Thyroid gland (tissue), 4 donors: ENCODE results near the gene IWS1. TPM values are rescaled to one million over a fixed set of nuclear protein-coding genes. Genes with fewer than 3 reads are reported as not detected.
A peak's percentile ranks its signal among the peaks of the same experiment; 100 is the strongest.

Source experiments
- DNase-seq, 2 donors: peaks; one replicate each; pipeline ENCODE4 v3.0.0-alpha.2; 2019
- H3K27ac ChIP-seq, 3 donors: fragments of 200-600 bp; sonication (generic); 1 replicate in 2 of 3; 2 replicates in 1 of 3; pipeline ENCODE4 v1.5.1; 2016 to 2019; ENCODE audit warnings: mild to moderate bottlenecking in 1 of 3, moderate library complexity in 1 of 3
- H3K27me3 ChIP-seq: fragments of 200-600 bp; sonication (generic); one replicate; pipeline ENCODE4 v1.5.1; 2019
- H3K36me3 ChIP-seq, 2 donors: fragments of 200-600 bp; sonication (generic); one replicate each; pipeline ENCODE4 v1.5.1; 2016 to 2019
- H3K4me1 ChIP-seq, 2 donors: fragments of 200-600 bp; sonication (generic); one replicate each; pipeline ENCODE4 v1.5.1; 2017 to 2019
- H3K4me3 ChIP-seq, 3 donors: fragments of 200-600 bp; sonication (generic); replicated peaks in 1 of 3; 1 replicate in 2 of 3; 2 replicates in 1 of 3; pipeline ENCODE4 v1.5.1; 2016; ENCODE audit warnings: mild to moderate bottlenecking in 1 of 3
- H3K9me3 ChIP-seq: fragments of 200-600 bp; sonication (generic); one replicate; pipeline ENCODE4 v1.5.1; 2017
- CTCF ChIP-seq, 6 experiments: fragments of 200-600 bp in 3 of 6; fragments of 450-650 bp in 3 of 6; sonication (generic) in 3 of 6; IDR thresholded peaks; one replicate each; pipeline ENCODE4 v1.5.1; 2016 to 2019; ENCODE audit warnings: antibody characterized with exemption in 6 of 6, mild to moderate bottlenecking in 2 of 6, inconsistent platforms in 1 of 6, moderate library complexity in 1 of 6
- POLR2A ChIP-seq, 2 donors: fragments of 450-650 bp; IDR thresholded peaks; one replicate each; pipeline ENCODE4 v1.6.1; 2017; ENCODE audit warnings: antibody characterized with exemption in 2 of 2, mild to moderate bottlenecking in 2 of 2, moderate library complexity in 1 of 2
- WGBS, 2 donors: methylation state at CpG; one replicate each; pipeline ENCODE4 v1.1.5; 2017; 5-methylcytosine and 5-hydroxymethylcytosine counted together
- intact Hi-C: fragments of 100-400 bp; cut with DNase I; formaldehyde crosslinking; loops from one replicate; pipeline ENCODE4 v1.15.1; 2023
- total RNA-seq, 4 donors: library from RNA; depleted of rRNA; stranded (reverse); fragments of >200 nt; gene quantifications; one replicate each; pipeline ENCODE4 v1.2.3, GENCODE V29; 2016

Gene IWS1
- total RNA-seq, 4 donors from 2014 or later, result 33.8 to 70.4 (median 42.1) TPM

GRCh38 chr2:127498386-127498785, 27.9 kb downstream of the IWS1 start:
- intact Hi-C loops, result no loop called here
- DNase-seq, result no peak
- Histone ChIP-seq H3K36me3 (peaks cover 15 to 52% of the 10 kb centered on the region in 2 donors), H3K9me3 (no peaks in the 10 kb centered on the region), H3K27ac (no peak overlapping the region), H3K4me1 (no peaks in the 10 kb centered on the region), H3K4me3 (no peak overlapping the region), H3K27me3 (no peaks in the 10 kb centered on the region)
- 92 to 97% methylated on average over 2 of the region's 2 CpGs for WGBS, 2 donors
- TF ChIP-seq CTCF (IDR thresholded peaks at IDR 0.05) (no peak), POLR2A (IDR thresholded peaks at IDR 0.05) (no peak)

GRCh38 chr2:127490283-127490682, 36.0 kb downstream of the IWS1 start:
- H3K27ac ChIP-seq, result no peak overlapping the region
- intact Hi-C loops, result no loop called here
- no peaks in the 10 kb centered on the region for H3K9me3 ChIP-seq
- no peak for TF ChIP-seq POLR2A (IDR thresholded peaks at IDR 0.05)
- TF ChIP-seq CTCF (IDR thresholded peaks at IDR 0.05), result no peak
- H3K4me1 ChIP-seq, result peaks cover 2 to 3% of the 10 kb centered on the region in 2 donors
- 90 to 95% methylated on average over 4 of the region's 4 CpGs for WGBS, 2 donors
- H3K36me3 ChIP-seq, result peaks cover 64 to 78% of the 10 kb centered on the region in 2 donors
- H3K27me3 ChIP-seq, result no peaks in the 10 kb centered on the region
- H3K4me3 ChIP-seq, result no peak overlapping the region
- DNase-seq, result no peak

GRCh38 chr2:127486247-127487058, 39.8 kb downstream of the IWS1 start:
- no peak overlapping the region for H3K4me3 ChIP-seq
- intact Hi-C loops, result loop anchor here (10.0 kb wide), 1 partner anchor 162 kb away; no protein-coding TSS in a partner anchor
- DNase-seq, result no peak
- H3K36me3 ChIP-seq, result peaks cover 54 to 56% of the 10 kb centered on the region in 2 donors
- peaks cover 5 to 11% of the 10 kb centered on the region in 2 donors for H3K4me1 ChIP-seq
- no peak overlapping the region for H3K27ac ChIP-seq
- no peaks in the 10 kb centered on the region for H3K27me3 ChIP-seq
- WGBS, 2 donors, result 94% methylated on average over 8 of the region's 8 CpGs
- no peaks in the 10 kb centered on the region for H3K9me3 ChIP-seq
- TF ChIP-seq POLR2A (IDR thresholded peaks at IDR 0.05), result no peak
- TF ChIP-seq CTCF (IDR thresholded peaks at IDR 0.05), result no peak

GRCh38 chr2:127485694-127486071, 40.6 kb downstream of the IWS1 start:
- intact Hi-C loops, result loop anchor here (10.0 kb wide), 1 partner anchor 161 kb away; no protein-coding TSS in a partner anchor
- no peak for TF ChIP-seq POLR2A (IDR thresholded peaks at IDR 0.05)
- no peak for TF ChIP-seq CTCF (IDR thresholded peaks at IDR 0.05)
- Histone ChIP-seq H3K36me3 (peaks cover 55 to 60% of the 10 kb centered on the region in 2 donors), H3K27ac (peak overlapping the region in 2 of 3 donors; percentile 39 to 63), H3K4me1 (peaks cover 5 to 11% of the 10 kb centered on the region in 2 donors), H3K4me3 (no peak overlapping the region), H3K27me3 (no peaks in the 10 kb centered on the region), H3K9me3 (no peaks in the 10 kb centered on the region)
- WGBS, 2 donors, result 83 to 86% methylated on average over 5 of the region's 5 CpGs
- DNase-seq, result no peak

- peaks cover 57 to 65% of the 10 kb centered on the region in 2 donors for H3K36me3 ChIP-seq
- H3K4me3 ChIP-seq, result no peak overlapping the region
Observed at GRCh38 chr2:127485051-127485693, 41.1 kb downstream of the IWS1 start.

More at GRCh38 chr2:127485051-127485693, 41.1 kb downstream of the IWS1 start:
- Histone ChIP-seq H3K4me1 (peaks cover 5 to 11% of the 10 kb centered on the region in 2 donors), H3K27ac (peak overlapping the region in 2 of 3 donors; percentile 39 to 63), H3K9me3 (no peaks in the 10 kb centered on the region), H3K27me3 (no peaks in the 10 kb centered on the region)
- WGBS, 2 donors, result 47 to 49% methylated on average over 5 of the region's 5 CpGs
- TF ChIP-seq POLR2A (IDR thresholded peaks at IDR 0.05) (no peak), CTCF (IDR thresholded peaks at IDR 0.05) (no peak)
- intact Hi-C loops, result loop anchor here (10.0 kb wide), 1 partner anchor 160 kb away; no protein-coding TSS in a partner anchor
- peak; percentile 66 to 69 for DNase-seq
